Measurements from ENCODE around the gene DOK1.

Gene DOK1

DNA sequence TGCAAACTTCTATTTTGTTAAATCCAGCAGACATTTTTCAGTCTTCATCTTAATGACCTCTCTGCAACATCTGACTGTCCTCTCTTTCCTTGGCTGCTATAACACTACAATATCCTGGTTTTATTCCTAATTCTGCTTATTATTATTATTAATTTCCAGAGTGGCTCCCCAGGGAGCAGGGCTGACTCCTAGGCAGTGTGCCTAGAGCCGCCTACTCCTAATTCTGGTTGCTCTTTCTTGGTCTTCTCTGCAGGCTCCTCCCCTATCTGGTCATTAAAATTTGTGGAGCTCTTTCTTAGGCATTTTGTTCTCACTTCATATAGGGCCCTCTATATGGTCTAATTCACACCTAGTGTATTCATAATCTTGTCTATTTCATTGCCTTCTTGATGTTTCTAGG lies 11.5 kb upstream of the DOK1 start:
- Histone ChIP-seq H3K9ac (ENCODE audit: low read length) (no peak overlapping the region), H3K4me1 (ENCODE audit: control insufficient read depth, insufficient read depth, low read length) (no peaks in the 10 kb centered on the region), H3K9me3 (ENCODE audit: control insufficient read depth, low read length) (no peaks in the 10 kb centered on the region), H3K4me3 (ENCODE audit: low read length) (no peak overlapping the region), H3K27me3 (ENCODE audit: control insufficient read depth, insufficient read depth, low read length) (no peaks in the 10 kb centered on the region), H3K36me3 (ENCODE audit: control insufficient read depth, insufficient read depth, low read length) (no peaks in the 10 kb centered on the region)

DNA sequence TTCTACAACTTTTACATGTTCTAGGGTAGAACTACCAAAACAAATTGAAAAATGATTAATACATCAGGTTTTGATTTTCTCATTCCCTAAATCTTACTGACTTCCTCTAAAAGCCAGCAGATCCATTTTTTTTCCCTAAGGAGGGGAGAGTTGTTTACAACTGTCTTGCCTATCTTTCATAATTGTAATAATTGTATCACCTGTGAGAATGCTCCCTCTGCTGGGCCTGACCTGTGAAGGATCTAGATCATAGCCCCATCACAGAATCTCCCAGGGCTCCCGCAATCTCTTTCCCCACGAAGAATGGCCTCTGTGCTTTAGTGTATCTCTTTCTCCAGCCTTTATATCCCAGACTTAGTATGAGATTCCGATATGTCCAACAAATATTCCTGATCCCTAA lies 9.9 kb upstream of the DOK1 start:
- H3K4me1 ChIP-seq (ENCODE audit: control insufficient read depth, insufficient read depth, low read length), result peaks cover 6% of the 10 kb centered on the region
- H3K27me3 ChIP-seq (ENCODE audit: control insufficient read depth, insufficient read depth, low read length), result peaks cover 2% of the 10 kb centered on the region
- no peak overlapping the region for H3K4me3 ChIP-seq (ENCODE audit: low read length)
- no peaks in the 10 kb centered on the region for H3K9me3 ChIP-seq (ENCODE audit: control insufficient read depth, low read length)
- no peak overlapping the region for H3K9ac ChIP-seq (ENCODE audit: low read length)
- no peaks in the 10 kb centered on the region for H3K36me3 ChIP-seq (ENCODE audit: control insufficient read depth, insufficient read depth, low read length)

DNA sequence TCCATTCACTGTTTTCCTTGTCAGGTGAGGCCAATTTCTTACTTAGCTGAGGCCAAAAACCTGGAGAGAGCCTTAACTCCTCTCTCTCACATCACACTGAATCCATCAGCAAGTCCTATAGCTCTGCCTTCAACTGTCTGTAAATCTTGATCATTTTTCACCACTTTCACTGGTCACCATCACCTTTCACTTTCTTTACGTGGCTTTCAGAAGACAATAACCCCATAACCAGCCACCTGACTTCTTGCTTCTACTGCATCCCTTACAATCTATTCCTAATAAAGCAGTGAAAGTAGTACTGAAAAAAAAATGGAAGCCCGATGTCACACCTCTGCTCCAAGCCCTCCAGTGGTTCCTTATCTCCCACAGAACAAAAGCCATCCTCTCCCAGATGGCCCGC lies 8.5 kb upstream of the DOK1 start:
- Histone ChIP-seq H3K4me1 (ENCODE audit: control insufficient read depth, insufficient read depth, low read length) (peaks cover 11% of the 10 kb centered on the region), H3K9me3 (ENCODE audit: control insufficient read depth, low read length) (no peaks in the 10 kb centered on the region), H3K27me3 (ENCODE audit: control insufficient read depth, insufficient read depth, low read length) (peaks cover 8% of the 10 kb centered on the region), H3K36me3 (ENCODE audit: control insufficient read depth, insufficient read depth, low read length) (no peaks in the 10 kb centered on the region), H3K9ac (ENCODE audit: low read length) (no peak overlapping the region), H3K4me3 (ENCODE audit: low read length) (no peak overlapping the region)

DNA sequence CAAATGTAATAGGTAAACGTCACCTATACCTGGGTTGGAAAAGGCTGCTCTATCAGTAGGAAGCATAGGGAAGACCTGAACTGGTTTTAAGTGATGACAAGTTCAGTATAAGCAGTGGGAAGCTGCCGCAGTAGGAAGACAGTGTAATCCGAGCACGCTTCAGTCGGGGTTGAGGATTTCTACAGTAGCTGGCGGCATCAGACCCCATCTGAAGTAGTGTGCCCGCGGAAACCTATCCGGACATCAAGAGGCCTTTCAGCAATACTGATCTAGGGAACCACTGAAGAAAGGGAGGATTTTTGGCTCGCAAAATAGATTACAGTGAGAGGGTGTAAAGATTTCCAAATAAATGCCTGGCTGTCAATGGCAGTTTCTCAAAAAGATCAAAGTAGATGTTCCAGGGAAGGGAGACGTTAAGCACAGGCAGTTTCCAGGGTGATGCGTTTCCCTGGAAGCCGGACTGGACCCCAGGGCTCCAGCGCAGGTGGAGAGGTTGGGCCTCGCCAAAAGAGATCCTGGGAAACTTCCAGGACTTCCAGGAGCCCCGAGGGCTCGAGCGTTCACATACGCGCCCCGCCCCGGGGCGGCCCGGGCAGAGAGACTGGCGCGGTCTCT lies 6.1 kb upstream of the DOK1 start:
- H3K9ac ChIP-seq (ENCODE audit: low read length), result peak overlapping the region; percentile 67
- H3K4me3 ChIP-seq (ENCODE audit: low read length), result peak overlapping the region; percentile 57
- no peaks in the 10 kb centered on the region for H3K9me3 ChIP-seq (ENCODE audit: control insufficient read depth, low read length)
- no peaks in the 10 kb centered on the region for H3K36me3 ChIP-seq (ENCODE audit: control insufficient read depth, insufficient read depth, low read length)
- peaks cover 8% of the 10 kb centered on the region for H3K27me3 ChIP-seq (ENCODE audit: control insufficient read depth, insufficient read depth, low read length)
- peaks cover 11% of the 10 kb centered on the region for H3K4me1 ChIP-seq (ENCODE audit: control insufficient read depth, insufficient read depth, low read length)

DNA sequence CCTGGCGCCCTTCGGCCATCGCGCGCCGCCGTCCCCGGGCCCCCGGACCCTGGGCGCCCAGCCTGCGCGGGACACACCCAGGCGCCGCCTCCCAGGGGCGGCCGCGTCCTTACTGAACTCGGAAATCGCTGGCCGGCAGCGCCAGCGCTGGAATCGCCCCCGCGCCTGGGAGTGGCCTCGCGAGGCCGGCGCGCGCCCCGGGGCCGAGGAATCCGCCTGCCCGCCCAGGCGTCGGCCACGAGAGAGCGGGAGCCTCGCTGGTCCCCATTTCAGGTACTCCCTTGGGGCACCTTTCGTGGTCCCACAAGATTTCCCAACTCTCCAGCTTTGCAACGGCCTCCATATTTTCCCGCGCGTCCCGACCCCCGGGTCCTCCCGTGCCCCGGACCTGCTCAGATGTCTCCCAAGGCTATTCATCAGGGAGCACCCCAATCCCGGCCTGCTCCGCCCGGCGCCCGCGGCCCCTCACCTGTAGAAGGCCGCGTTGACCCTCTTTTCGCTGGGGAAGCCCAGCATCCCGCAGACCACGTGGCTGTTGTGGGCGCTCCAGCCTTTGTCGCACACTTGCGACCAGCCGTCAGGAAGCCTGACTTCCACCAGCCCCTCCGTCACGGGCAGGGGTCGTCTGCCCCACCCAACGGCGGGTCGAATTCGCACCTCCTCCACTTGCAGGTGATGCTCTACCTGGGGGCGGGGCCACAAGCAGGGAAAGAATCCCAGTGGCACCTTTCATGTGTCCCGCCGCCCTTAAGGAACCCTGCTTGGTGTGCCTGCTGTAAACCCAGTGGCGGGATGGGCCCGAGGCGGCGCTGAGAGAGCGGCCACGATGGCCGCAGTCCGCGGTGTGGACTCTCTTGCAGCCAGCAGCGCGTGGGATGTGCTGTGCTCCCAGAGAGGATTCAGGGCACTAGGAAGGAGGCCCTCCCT lies 5.4 kb upstream of the DOK1 start:
- Histone ChIP-seq H3K27me3 (ENCODE audit: control insufficient read depth, insufficient read depth, low read length) (peaks cover 8% of the 10 kb centered on the region), H3K9me3 (ENCODE audit: control insufficient read depth, low read length) (no peaks in the 10 kb centered on the region), H3K4me1 (ENCODE audit: control insufficient read depth, insufficient read depth, low read length) (peaks cover 11% of the 10 kb centered on the region), H3K9ac (ENCODE audit: low read length) (peak overlapping the region; percentile 67), H3K36me3 (ENCODE audit: control insufficient read depth, insufficient read depth, low read length) (no peaks in the 10 kb centered on the region), H3K4me3 (ENCODE audit: low read length) (peak overlapping the region; percentile 57)

DNA sequence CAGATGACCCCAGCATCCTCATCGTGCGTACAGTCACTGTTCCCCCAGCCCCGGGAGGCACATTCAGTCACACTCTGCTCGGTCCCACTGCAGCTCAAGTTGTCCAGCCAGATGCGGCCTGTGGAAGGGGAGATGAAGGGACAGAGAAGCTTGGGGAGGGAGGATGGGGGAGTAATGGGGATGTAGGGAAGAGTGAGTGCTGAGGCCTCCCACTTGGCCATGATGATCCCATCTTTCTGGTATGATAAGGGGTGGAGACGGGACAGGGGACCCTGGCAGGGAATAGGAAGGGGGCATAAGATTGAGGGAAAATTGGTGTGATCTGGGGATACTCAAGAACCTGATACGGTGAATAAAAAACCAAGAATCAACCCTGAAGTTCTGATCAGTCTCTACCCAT lies 4.3 kb upstream of the DOK1 start:
- no peak overlapping the region for H3K9ac ChIP-seq (ENCODE audit: low read length)
- H3K9me3 ChIP-seq (ENCODE audit: control insufficient read depth, low read length), result no peaks in the 10 kb centered on the region
- peaks cover 12% of the 10 kb centered on the region for H3K4me1 ChIP-seq (ENCODE audit: control insufficient read depth, insufficient read depth, low read length)
- no peak overlapping the region for H3K4me3 ChIP-seq (ENCODE audit: low read length)
- H3K36me3 ChIP-seq (ENCODE audit: control insufficient read depth, insufficient read depth, low read length), result no peaks in the 10 kb centered on the region
- peaks cover 8% of the 10 kb centered on the region for H3K27me3 ChIP-seq (ENCODE audit: control insufficient read depth, insufficient read depth, low read length)

DNA sequence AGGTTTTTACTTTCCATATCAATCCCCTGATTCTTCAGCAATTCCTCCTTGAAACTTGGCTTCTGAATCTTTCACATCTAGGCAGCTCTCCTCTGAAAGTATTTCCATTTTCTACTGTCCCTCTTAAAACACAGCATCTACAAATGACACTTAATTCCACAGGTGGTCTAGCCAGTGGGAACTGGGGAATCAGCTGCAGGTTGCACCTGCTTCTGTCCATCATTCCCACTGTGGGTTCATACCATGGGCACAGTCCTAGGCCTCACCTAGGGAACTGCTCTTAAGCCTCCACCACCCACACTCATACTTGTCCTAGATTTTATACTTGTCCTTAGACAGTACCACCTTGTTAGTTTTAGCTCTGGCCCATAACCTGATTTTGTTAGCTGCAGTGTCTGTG lies 3.0 kb upstream of the DOK1 start:
- Histone ChIP-seq H3K36me3 (ENCODE audit: control insufficient read depth, insufficient read depth, low read length) (no peaks in the 10 kb centered on the region), H3K4me1 (ENCODE audit: control insufficient read depth, insufficient read depth, low read length) (peaks cover 19% of the 10 kb centered on the region), H3K27me3 (ENCODE audit: control insufficient read depth, insufficient read depth, low read length) (peaks cover 8% of the 10 kb centered on the region), H3K9me3 (ENCODE audit: control insufficient read depth, low read length) (no peaks in the 10 kb centered on the region), H3K9ac (ENCODE audit: low read length) (no peak overlapping the region), H3K4me3 (ENCODE audit: low read length) (no peak overlapping the region)

DNA sequence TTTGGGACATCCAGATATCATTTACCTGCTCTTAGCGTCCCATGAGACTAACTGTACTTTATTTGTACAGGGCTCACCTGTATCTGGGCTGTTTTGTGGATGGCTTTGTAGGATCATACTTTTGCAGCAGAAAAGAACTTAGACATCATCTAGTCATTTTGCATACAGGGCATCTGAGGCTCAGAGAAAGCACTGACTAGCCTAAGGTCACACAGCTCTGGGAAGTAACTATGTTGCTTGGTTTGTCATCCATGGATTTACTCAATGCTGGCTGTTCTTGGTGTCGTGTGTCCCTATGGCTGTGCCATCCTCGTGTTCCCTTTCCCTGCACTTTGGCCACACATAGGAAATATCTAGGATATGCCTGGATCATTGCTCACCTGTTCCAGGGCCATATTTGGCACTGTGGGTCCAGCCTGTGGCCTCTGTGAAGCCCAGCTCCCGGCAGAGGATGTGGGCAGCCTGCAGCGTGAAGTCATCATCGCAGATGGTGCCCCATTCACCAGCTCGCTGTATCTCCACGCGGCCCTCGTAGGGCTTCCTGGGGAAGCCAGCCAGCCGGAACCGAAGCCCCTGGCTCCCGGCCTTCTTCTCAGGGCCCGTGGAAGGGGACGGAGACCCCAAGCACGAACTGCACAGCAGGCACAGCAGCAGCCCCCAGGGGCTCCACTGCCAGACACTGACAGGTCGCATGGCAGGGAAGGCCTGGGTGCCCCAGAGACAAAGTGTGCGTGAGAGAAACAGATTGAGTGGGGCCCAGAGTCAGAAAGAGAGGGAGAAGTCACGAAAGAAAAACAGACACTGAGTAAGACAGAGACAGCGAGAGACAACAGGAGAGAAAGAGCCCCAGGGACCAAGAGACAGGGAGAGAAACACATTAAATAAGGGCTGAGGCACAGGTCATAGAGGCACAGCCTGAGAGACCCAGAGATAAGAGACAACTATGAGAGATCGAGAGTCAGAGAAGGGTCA lies 2.3 kb upstream of the DOK1 start:
- H3K4me3 ChIP-seq (ENCODE audit: low read length), result no peak overlapping the region
- H3K36me3 ChIP-seq (ENCODE audit: control insufficient read depth, insufficient read depth, low read length), result no peaks in the 10 kb centered on the region
- peak overlapping the region; percentile 32 for H3K9ac ChIP-seq (ENCODE audit: low read length)
- peaks cover 21% of the 10 kb centered on the region for H3K4me1 ChIP-seq (ENCODE audit: control insufficient read depth, insufficient read depth, low read length)
- H3K9me3 ChIP-seq (ENCODE audit: control insufficient read depth, low read length), result no peaks in the 10 kb centered on the region
- H3K27me3 ChIP-seq (ENCODE audit: control insufficient read depth, insufficient read depth, low read length), result peaks cover 8% of the 10 kb centered on the region

DNA sequence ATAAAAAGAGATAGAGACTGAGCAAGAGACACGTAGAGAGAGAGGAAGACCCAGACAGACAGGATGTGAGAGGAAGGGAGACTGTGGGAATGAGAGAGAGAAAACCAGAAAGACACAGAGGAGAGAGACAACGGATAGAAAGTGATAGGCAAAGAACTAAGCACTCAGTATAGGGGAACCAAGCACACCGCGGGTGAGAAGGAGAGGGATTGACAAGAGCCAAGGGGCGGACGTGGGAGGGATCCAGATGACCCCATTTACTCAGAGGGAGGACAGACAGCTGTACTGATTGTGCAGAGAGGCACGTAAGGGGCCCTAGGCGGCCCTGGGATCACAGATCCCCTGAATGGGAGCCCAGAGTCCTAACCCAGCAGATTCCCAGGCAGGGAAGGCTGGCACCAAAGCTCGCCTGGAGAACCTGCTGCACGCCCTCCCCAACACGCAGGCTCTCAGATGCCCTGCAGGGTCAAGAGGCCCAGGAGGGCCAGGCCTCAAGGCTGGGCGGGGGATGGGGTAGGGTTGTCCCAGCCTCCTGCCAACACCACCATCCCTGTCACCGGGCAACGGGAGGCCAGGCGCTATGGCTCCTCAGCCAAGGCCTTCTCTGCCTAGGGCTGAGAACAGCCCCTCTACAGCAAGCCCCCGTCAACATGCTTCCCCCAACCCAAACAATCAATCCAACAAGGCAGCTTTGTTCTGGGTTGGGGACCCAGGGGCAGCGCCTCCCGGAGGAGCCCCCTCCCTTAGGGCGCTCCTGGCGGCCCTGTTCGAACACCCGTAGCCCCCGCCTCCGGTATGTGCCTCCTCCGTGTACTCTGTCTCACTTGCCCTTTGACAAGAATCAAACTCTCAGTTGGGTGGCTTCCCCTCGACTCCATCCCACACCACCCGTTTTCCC lies 1.4 kb upstream of the DOK1 start:
- Histone ChIP-seq H3K9ac (ENCODE audit: low read length) (peak overlapping the region; percentile 79), H3K27me3 (ENCODE audit: control insufficient read depth, insufficient read depth, low read length) (peaks cover 8% of the 10 kb centered on the region), H3K9me3 (ENCODE audit: control insufficient read depth, low read length) (no peaks in the 10 kb centered on the region), H3K36me3 (ENCODE audit: control insufficient read depth, insufficient read depth, low read length) (no peaks in the 10 kb centered on the region), H3K4me1 (ENCODE audit: control insufficient read depth, insufficient read depth, low read length) (peaks cover 30% of the 10 kb centered on the region), H3K4me3 (ENCODE audit: low read length) (peak overlapping the region; percentile 51)

DNA sequence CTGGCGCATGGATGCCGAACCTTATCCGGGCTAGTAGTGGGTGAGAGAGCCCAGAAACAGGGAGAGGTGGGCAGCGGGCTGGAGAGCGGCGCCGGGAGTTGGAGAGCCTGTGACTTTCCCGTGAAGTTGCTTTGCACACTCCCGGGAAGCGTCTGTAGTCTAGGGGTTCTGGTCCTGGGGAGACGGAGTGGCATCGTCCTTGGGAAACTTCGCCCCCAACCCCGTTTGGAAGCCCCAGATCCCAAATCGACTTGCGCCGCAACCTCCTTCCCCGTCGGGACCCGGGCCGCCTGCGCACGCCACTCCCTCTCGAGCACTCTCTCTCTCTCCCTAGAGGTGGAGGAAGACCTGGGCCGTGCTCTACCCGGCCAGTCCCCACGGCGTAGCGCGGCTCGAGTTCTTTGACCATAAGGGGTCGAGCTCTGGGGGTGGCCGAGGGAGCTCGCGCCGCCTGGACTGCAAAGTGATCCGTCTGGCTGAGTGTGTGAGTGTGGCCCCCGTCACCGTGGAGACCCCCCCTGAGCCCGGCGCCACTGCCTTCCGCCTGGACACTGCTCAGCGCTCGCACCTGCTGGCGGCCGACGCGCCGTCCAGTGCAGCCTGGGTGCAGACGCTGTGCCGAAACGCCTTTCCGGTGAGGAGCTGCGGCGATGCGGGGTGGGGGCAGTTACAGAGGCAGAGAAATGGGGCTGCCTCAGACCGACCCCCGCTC lies 456 bp downstream of the DOK1 start:
- no peaks in the 10 kb centered on the region for H3K36me3 ChIP-seq (ENCODE audit: control insufficient read depth, insufficient read depth, low read length)
- peak overlapping the region; percentile 51 for H3K4me3 ChIP-seq (ENCODE audit: low read length)
- H3K9me3 ChIP-seq (ENCODE audit: control insufficient read depth, low read length), result no peaks in the 10 kb centered on the region
- H3K4me1 ChIP-seq (ENCODE audit: control insufficient read depth, insufficient read depth, low read length), result peaks cover 28% of the 10 kb centered on the region
- H3K9ac ChIP-seq (ENCODE audit: low read length), result peak overlapping the region; percentile 79
- H3K27me3 ChIP-seq (ENCODE audit: control insufficient read depth, insufficient read depth, low read length), result peaks cover 3% of the 10 kb centered on the region

Measured in mucosa of stomach (tissue), 1 donor.